Limb (tissue), 2 donors: Measurements from ENCODE around the gene SLC26A9.
"Not testable (repeated sequence)": the region's sequence is repeated elsewhere in the genome, so short reads cannot be mapped to it uniquely, and the experiment has no call there.

Experiments
- DNase-seq, 2 donors: peaks; one replicate each; pipeline ENCODE4 v3.0.0-alpha.2; 2016; ENCODE audit errors: extremely low spot score in 2 of 2

Gene SLC26A9

DNA sequence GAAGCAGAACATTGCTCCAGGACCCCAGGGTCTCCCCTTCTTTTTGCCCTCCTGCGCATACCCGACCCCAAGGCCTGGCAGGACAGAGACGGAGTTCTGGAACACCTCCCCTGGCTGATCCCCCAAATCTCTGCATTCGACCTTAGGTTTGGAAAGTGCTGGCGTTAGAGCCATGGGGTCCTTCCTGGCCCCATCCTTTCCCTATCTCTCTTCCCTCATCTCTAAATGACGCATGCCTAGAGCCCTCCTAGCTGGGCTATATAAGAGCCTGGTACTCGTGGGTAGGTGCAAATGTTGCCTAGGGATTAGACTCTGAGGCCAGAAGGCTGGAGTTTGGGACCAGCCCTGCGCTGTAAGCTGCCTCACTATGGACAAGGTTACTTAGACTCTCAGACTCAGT, 16.6 kb downstream of the SLC26A9 start:
- DNase-seq, result no peak

DNA sequence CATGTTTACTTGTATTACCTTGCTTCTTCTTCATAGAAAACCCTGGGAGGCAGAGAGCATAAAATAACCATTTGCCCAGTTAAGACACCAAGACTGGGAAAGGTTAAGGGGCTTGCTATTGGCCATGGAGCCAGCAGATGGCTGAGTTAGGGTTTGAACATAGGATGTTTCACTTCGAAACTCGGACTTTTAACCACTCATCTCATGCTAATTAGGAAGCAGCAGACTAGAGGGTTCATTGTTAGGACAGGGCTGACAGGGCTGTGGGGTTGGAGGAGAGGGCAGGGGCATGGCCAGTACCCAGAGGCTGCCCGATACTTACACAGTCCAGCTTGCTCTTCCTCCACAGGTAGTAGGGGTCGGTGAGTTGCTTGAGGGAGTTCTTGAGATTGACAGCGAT, 17.0 kb downstream of the SLC26A9 start:
- DNase-seq, result no peak

- DNase-seq, result no peak
Observed at GRCh38 chr1:205925736-205926135, 17.5 kb downstream of the SLC26A9 start.

DNA sequence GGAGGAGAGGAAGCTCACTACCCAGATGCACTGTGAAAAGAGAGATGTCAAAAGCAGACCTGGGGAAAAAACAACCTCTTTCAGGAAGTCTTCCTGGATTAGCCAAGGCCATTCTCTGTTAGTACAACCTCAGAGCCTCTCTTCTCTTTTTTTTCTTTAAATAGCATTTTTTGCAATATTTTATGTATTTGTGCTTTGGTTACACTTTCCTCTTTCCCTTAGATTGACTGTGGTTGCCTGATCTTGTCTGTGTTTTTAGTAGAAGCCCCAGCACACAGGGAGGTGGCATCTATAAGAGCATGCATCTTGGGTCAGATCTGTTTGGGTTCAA, 18.8 kb downstream of the SLC26A9 start:
- DNase-seq, result no peak

- peak in 1 of 2 donors; percentile 10 for DNase-seq
Observed at GRCh38 chr1:205923651-205924459, 19.4 kb downstream of the SLC26A9 start.

GRCh38 chr1:205922806-205923205, 20.4 kb downstream of the SLC26A9 start:
- DNase-seq, result peak in 1 of 2 donors; percentile 8

DNA sequence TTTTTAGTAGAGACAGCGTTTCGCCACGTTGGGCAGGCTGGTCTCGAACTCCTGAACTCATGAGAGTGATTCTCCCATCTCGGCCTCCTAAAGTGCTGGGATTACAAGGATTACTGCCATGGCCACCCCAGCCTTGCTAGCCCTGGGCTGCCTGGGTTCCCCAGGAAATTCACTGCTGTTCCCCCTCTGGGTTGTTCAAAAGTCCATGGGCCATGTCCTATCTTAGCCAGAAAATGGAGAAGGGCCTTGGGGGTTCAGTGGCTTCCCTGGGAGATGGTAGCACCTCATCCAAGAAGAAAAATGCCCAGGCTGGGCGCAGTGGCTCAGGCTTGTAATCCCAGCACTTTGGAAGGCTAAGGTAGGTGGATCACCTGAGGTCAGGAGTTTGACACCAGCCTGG, 20.9 kb downstream of the SLC26A9 start:
- no peak for DNase-seq

DNA sequence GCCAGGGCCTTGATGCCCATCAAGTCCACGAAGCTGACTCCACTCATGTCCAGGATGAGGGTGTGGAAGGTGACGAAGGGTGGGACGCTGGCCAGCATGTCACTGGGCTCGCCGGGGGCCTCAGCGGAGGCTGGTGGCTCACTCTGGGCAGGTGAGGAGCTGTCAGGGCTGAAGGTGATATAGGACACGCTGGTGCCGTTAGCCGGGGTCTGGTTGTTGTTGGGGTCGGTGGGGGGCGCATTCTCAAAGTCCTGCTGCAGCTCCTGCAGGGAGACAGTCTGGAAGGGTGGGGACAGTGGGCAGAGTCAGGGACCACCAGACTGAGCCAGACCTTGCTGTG, 21.7 kb downstream of the SLC26A9 start:
- peak in 1 of 2 donors; percentile 21 for DNase-seq

- peak in 1 of 2 donors; percentile 26 for DNase-seq
Observed at GRCh38 chr1:205920861-205921569, 22.2 kb downstream of the SLC26A9 start.

- DNase-seq, result peak; percentile 16 to 38
Observed at GRCh38 chr1:205920159-205920558, 23.1 kb downstream of the SLC26A9 start.

- peak; percentile 82 to 83 for DNase-seq
Observed at GRCh38 chr1:205918955-205919746, 24.1 kb downstream of the SLC26A9 start.

- no peak for DNase-seq
Observed at GRCh38 chr1:205917466-205918238, 25.6 kb downstream of the SLC26A9 start.

- no peak for DNase-seq
Observed at GRCh38 chr1:205916541-205916940, 26.7 kb downstream of the SLC26A9 start.

- no peak for DNase-seq
Observed at GRCh38 chr1:205915354-205915990, 27.8 kb downstream of the SLC26A9 start.

DNA sequence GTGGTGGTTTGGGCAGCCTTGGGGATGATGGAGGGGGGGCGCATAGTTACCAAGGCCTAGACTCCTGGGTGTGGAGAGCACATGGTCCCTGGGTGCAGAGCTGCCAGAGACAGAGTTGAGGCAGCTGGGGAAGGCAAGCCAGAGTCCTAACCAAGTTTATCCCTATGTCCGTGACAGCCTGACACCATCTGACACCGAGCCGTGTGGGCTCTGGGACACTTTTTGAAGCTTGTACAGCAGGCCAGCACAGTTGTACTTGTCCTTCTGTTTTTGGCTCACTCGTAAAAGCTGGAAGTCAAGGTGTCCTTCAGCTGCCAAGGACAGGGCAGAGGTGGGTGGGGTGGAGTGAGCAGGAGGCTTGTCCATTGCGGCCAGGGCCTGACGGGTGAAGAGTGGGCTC, 28.5 kb downstream of the SLC26A9 start:
- no peak for DNase-seq

DNA sequence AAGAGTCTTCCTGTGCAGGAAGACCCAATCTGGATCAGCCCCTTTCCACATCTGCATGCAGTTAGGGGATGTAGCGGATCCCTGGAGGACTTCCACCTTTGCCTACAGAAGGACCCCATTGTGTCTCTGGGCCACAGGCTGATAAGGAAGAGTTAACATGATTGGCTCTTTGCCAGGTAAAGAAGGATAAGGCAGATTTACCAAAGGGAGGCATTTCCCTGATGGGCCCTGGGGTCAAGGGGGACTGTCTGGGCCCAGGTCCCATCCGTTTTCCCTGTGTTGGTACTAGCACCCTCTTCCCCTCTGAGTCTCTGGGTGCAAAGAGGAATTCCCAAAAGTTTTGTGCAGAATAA, 29.1 kb downstream of the SLC26A9 start:
- no peak for DNase-seq

- DNase-seq, result peak; percentile 30 to 60
Observed at GRCh38 chr1:205913451-205914154, 29.7 kb downstream of the SLC26A9 start.

- no peak for DNase-seq
Observed at GRCh38 chr1:205907794-205908193, 35.5 kb downstream of the SLC26A9 start.

- not testable (repeated sequence) for DNase-seq
Observed at GRCh38 chr1:205905095-205905494, 38.2 kb downstream of the SLC26A9 start.

- no peak for DNase-seq
Observed at GRCh38 chr1:205896351-205896750, 46.9 kb downstream of the SLC26A9 start.
